Mesendoderm (in vitro differentiated cells): ENCODE data around the gene C5orf22.
"Not testable (repeated sequence)": the region's sequence is repeated elsewhere in the genome, so short reads cannot be mapped to it uniquely, and the experiment has no call there.

Source experiments
- DNase-seq: peaks from one replicate; pipeline ENCODE4 v3.0.0; 2013
- H2AK5ac ChIP-seq: 2 replicates; pipeline ENCODE4 v1.6.1; 2013; ENCODE audit warnings: low read length, inconsistent platforms
- H2BK120ac ChIP-seq: 2 replicates; pipeline ENCODE4 v1.6.1; 2013; ENCODE audit warnings: low read depth, mild to moderate bottlenecking, low read length, moderate library complexity, mixed read lengths
- H2BK15ac ChIP-seq: replicated peaks from 2 replicates; pipeline ENCODE4 v1.6.1; 2013; ENCODE audit warnings: low read depth, mild to moderate bottlenecking, moderate library complexity
- H2BK5ac ChIP-seq: 2 replicates; pipeline ENCODE4 v1.6.1; 2013; ENCODE audit warnings: low read length, inconsistent platforms
- H3K18ac ChIP-seq: 2 replicates; pipeline ENCODE4 v1.6.1; 2013; ENCODE audit warnings: mild to moderate bottlenecking, low read length, mixed read lengths
- H3K23ac ChIP-seq: one replicate; pipeline ENCODE4 v1.6.1; 2013; ENCODE audit warnings: low read length
- H3K27ac ChIP-seq: 2 replicates; pipeline ENCODE4 v1.5.1; 2013; ENCODE audit warnings: low read depth, mild to moderate bottlenecking, inconsistent platforms, low read length, moderate library complexity
- H3K27me3 ChIP-seq: 2 replicates; pipeline ENCODE4 v1.6.1; 2013; ENCODE audit warnings: low read length, control low read depth, mild to moderate bottlenecking, inconsistent platforms; ENCODE audit not compliant: insufficient read depth, poor library complexity
- H3K36me3 ChIP-seq: 2 replicates; pipeline ENCODE4 v1.6.1; 2013; ENCODE audit warnings: low read length, inconsistent platforms; ENCODE audit not compliant: control insufficient read depth, insufficient read depth
- H3K4ac ChIP-seq: one replicate; pipeline ENCODE4 v1.6.1; 2013; ENCODE audit warnings: low read depth, mild to moderate bottlenecking, low read length, moderate library complexity
- H3K4me1 ChIP-seq: 2 replicates; pipeline ENCODE4 v1.6.1; 2013; ENCODE audit warnings: low read depth, low read length, inconsistent platforms; ENCODE audit not compliant: control insufficient read depth
- H3K4me2 ChIP-seq: 2 replicates; pipeline ENCODE4 v1.6.1; 2013; ENCODE audit warnings: low read length
- H3K4me3 ChIP-seq: 2 replicates; pipeline ENCODE4 v1.5.1; 2013; ENCODE audit warnings: mild to moderate bottlenecking, low read length
- H3K56ac ChIP-seq: one replicate; pipeline ENCODE4 v1.6.1; 2013; ENCODE audit warnings: low read length
- H3K79me1 ChIP-seq: 2 replicates; pipeline ENCODE4 v1.6.1; 2013; ENCODE audit warnings: low read length, inconsistent platforms
- H3K79me2 ChIP-seq: 2 replicates; pipeline ENCODE4 v1.6.1; 2013; ENCODE audit warnings: mild to moderate bottlenecking, low read length; ENCODE audit not compliant: control insufficient read depth, insufficient read depth
- H3K9ac ChIP-seq: 2 replicates; pipeline ENCODE4 v1.6.1; 2013; ENCODE audit warnings: low read length, inconsistent platforms
- H4K5ac ChIP-seq: one replicate; pipeline ENCODE4 v1.6.1; 2013; ENCODE audit warnings: low read length
- H4K8ac ChIP-seq: one replicate; pipeline ENCODE4 v1.6.1; 2013; ENCODE audit warnings: low read depth, mild to moderate bottlenecking, control low read depth, low read length, moderate library complexity
- WGBS: extraction: QIAGEN DNeasy Blood & Tissue Kit; methylation state at CpG from one replicate; pipeline ENCODE4 v1.1.7; 2013; ENCODE audit warnings: low lambda C conversion rate, missing lambda C conversion rate; ENCODE audit not compliant: insufficient coverage; ENCODE audit errors: extremely low coverage; 5-methylcytosine and 5-hydroxymethylcytosine counted together

The C5orf22 gene

GRCh38 chr5:31536873-31537272 is 4.8 kb downstream of the C5orf22 start:
- no peak for DNase-seq
- H3K56ac ChIP-seq = no peak overlapping the region
- H3K18ac ChIP-seq = no peak overlapping the region
- no peak overlapping the region for H3K4ac ChIP-seq
- H3K79me2 ChIP-seq = peaks cover 8% of the 10 kb centered on the region
- H2AK5ac ChIP-seq = no peak overlapping the region
- H4K5ac ChIP-seq = no peak overlapping the region
- H2BK15ac ChIP-seq = no peak overlapping the region
- H3K27me3 ChIP-seq = no peaks in the 10 kb centered on the region
- H4K8ac ChIP-seq = no peak overlapping the region
- no peak overlapping the region for H2BK120ac ChIP-seq
- WGBS = no CpG with 5 or more reads among the region's 3 CpGs
- H3K79me1 ChIP-seq = peaks cover 8% of the 10 kb centered on the region
- peaks cover 1% of the 10 kb centered on the region for H3K36me3 ChIP-seq
- no peak overlapping the region for H2BK5ac ChIP-seq
- H3K4me3 ChIP-seq = no peak overlapping the region
- no peak overlapping the region for H3K4me2 ChIP-seq
- H3K23ac ChIP-seq = no peak overlapping the region
- H3K27ac ChIP-seq = no peak overlapping the region
- H3K9ac ChIP-seq = no peak overlapping the region
- no peaks in the 10 kb centered on the region for H3K4me1 ChIP-seq

GRCh38 chr5:31537349-31537748 is 5.2 kb downstream of the C5orf22 start:
- no peak overlapping the region for H3K18ac ChIP-seq
- H3K56ac ChIP-seq = no peak overlapping the region
- H2BK15ac ChIP-seq = no peak overlapping the region
- peaks cover 8% of the 10 kb centered on the region for H3K79me2 ChIP-seq
- no peak overlapping the region for H2BK5ac ChIP-seq
- H3K36me3 ChIP-seq = peaks cover 1% of the 10 kb centered on the region
- H3K27ac ChIP-seq = no peak overlapping the region
- H3K4ac ChIP-seq = no peak overlapping the region
- no peaks in the 10 kb centered on the region for H3K27me3 ChIP-seq
- no peak overlapping the region for H3K4me2 ChIP-seq
- H4K8ac ChIP-seq = no peak overlapping the region
- H2AK5ac ChIP-seq = no peak overlapping the region
- H3K4me3 ChIP-seq = no peak overlapping the region
- DNase-seq = no peak
- no peak overlapping the region for H4K5ac ChIP-seq
- H3K9ac ChIP-seq = no peak overlapping the region
- H3K4me1 ChIP-seq = no peaks in the 10 kb centered on the region
- peaks cover 8% of the 10 kb centered on the region for H3K79me1 ChIP-seq
- H2BK120ac ChIP-seq = no peak overlapping the region
- no peak overlapping the region for H3K23ac ChIP-seq

- peaks cover 8% of the 10 kb centered on the region for H3K79me2 ChIP-seq
- peaks cover 6% of the 10 kb centered on the region for H3K79me1 ChIP-seq
- no peak overlapping the region for H2AK5ac ChIP-seq
- H2BK120ac ChIP-seq = no peak overlapping the region
- no peak overlapping the region for H3K18ac ChIP-seq
- H3K4ac ChIP-seq = no peak overlapping the region
- WGBS = no CpG with 5 or more reads among the region's 4 CpGs
- H3K56ac ChIP-seq = no peak overlapping the region
- no peak overlapping the region for H3K23ac ChIP-seq
- DNase-seq = no peak
- H2BK15ac ChIP-seq = no peak overlapping the region
- H3K27me3 ChIP-seq = no peaks in the 10 kb centered on the region
- no peak overlapping the region for H3K27ac ChIP-seq
- no peaks in the 10 kb centered on the region for H3K4me1 ChIP-seq
- no peak overlapping the region for H3K4me2 ChIP-seq
- no peak overlapping the region for H3K9ac ChIP-seq
- no peak overlapping the region for H2BK5ac ChIP-seq
- no peak overlapping the region for H4K5ac ChIP-seq
- no peak overlapping the region for H3K4me3 ChIP-seq
- H3K36me3 ChIP-seq = peaks cover 1% of the 10 kb centered on the region
- H4K8ac ChIP-seq = no peak overlapping the region
These were observed 5.8 kb downstream of the C5orf22 start for GRCh38 chr5:31537851-31538250.

- not testable (repeated sequence) for H3K4me3 ChIP-seq, H3K36me3 ChIP-seq, H2BK15ac ChIP-seq, H3K27ac ChIP-seq, H3K79me2 ChIP-seq, H2AK5ac ChIP-seq, H3K56ac ChIP-seq, H4K5ac ChIP-seq, H3K9ac ChIP-seq, H4K8ac ChIP-seq, H3K4me1 ChIP-seq, H2BK120ac ChIP-seq, H3K4me2 ChIP-seq, H3K18ac ChIP-seq, DNase-seq, H2BK5ac ChIP-seq, H3K4ac ChIP-seq, H3K27me3 ChIP-seq, H3K23ac ChIP-seq, H3K79me1 ChIP-seq
- WGBS = no CpG with 5 or more reads among the region's 2 CpGs
These were observed 17.0 kb downstream of the C5orf22 start for GRCh38 chr5:31549114-31549513.

- H3K4ac ChIP-seq = no peak overlapping the region
- H3K9ac ChIP-seq = no peak overlapping the region
- DNase-seq = no peak
- H4K5ac ChIP-seq = no peak overlapping the region
- H4K8ac ChIP-seq = no peak overlapping the region
- H2BK5ac ChIP-seq = no peak overlapping the region
- H3K4me1 ChIP-seq = no peaks in the 10 kb centered on the region
- H3K79me2 ChIP-seq = no peaks in the 10 kb centered on the region
- no peak overlapping the region for H2BK15ac ChIP-seq
- no peak overlapping the region for H3K4me3 ChIP-seq
- H2BK120ac ChIP-seq = no peak overlapping the region
- no peak overlapping the region for H3K18ac ChIP-seq
- H3K56ac ChIP-seq = no peak overlapping the region
- no peaks in the 10 kb centered on the region for H3K27me3 ChIP-seq
- peaks cover 6% of the 10 kb centered on the region for H3K36me3 ChIP-seq
- no peak overlapping the region for H3K27ac ChIP-seq
- WGBS = no CpG with 5 or more reads among the region's 3 CpGs
- H3K4me2 ChIP-seq = no peak overlapping the region
- H3K79me1 ChIP-seq = no peaks in the 10 kb centered on the region
- H2AK5ac ChIP-seq = no peak overlapping the region
- no peak overlapping the region for H3K23ac ChIP-seq
These were observed 19.8 kb downstream of the C5orf22 start for GRCh38 chr5:31551878-31552277.

- H3K56ac ChIP-seq = no peak overlapping the region
- H2BK5ac ChIP-seq = no peak overlapping the region
- H3K4me3 ChIP-seq = no peak overlapping the region
- H3K4me2 ChIP-seq = no peak overlapping the region
- no peak overlapping the region for H3K4ac ChIP-seq
- H3K18ac ChIP-seq = no peak overlapping the region
- H4K5ac ChIP-seq = no peak overlapping the region
- H3K27ac ChIP-seq = no peak overlapping the region
- H3K36me3 ChIP-seq = peaks cover 2% of the 10 kb centered on the region
- H3K23ac ChIP-seq = no peak overlapping the region
- H3K4me1 ChIP-seq = no peaks in the 10 kb centered on the region
- H3K27me3 ChIP-seq = no peaks in the 10 kb centered on the region
- DNase-seq = no peak
- H3K79me1 ChIP-seq = no peaks in the 10 kb centered on the region
- no peak overlapping the region for H2BK120ac ChIP-seq
- H2AK5ac ChIP-seq = no peak overlapping the region
- H2BK15ac ChIP-seq = no peak overlapping the region
- H3K9ac ChIP-seq = no peak overlapping the region
- no peak overlapping the region for H4K8ac ChIP-seq
- H3K79me2 ChIP-seq = no peaks in the 10 kb centered on the region
These were observed 21.8 kb downstream of the C5orf22 start for GRCh38 chr5:31553863-31554262.
